Colonic mucosa (tissue), 4 donors: Measurements from ENCODE around the gene BIVM. TPM values are rescaled to one million over a fixed set of nuclear protein-coding genes. Genes with fewer than 3 reads are reported as not detected.

Experiments
- DNase-seq: peaks from one replicate; pipeline ENCODE4 v3.0.0-alpha.2; 2020
- H3K27ac ChIP-seq: fragments of 200-600 bp; one replicate; pipeline ENCODE4 v1.8.0; 2021
- H3K27me3 ChIP-seq: fragments of 200-600 bp; one replicate; pipeline ENCODE4 v1.8.0; 2021
- H3K36me3 ChIP-seq: fragments of 200-600 bp; one replicate; pipeline ENCODE4 v1.8.0; 2021
- H3K4me1 ChIP-seq: fragments of 200-600 bp; one replicate; pipeline ENCODE4 v1.8.0; 2021; ENCODE audit warnings: mild to moderate bottlenecking
- H3K4me3 ChIP-seq: fragments of 200-600 bp; one replicate; pipeline ENCODE4 v1.8.0; 2021
- H3K9ac ChIP-seq, 2 donors: one replicate each; pipeline ENCODE4 v1.7.0; 2013; ENCODE audit warnings: control low read depth in 2 of 2, low read depth in 2 of 2, low read length in 2 of 2
- H3K9me3 ChIP-seq: fragments of 200-600 bp; one replicate; pipeline ENCODE4 v1.8.0; 2021
- intact Hi-C: fragments of 100-400 bp; cut with DNase I; formaldehyde crosslinking; loops from one replicate; pipeline ENCODE4 v1.14.1; 2022
- total RNA-seq, 2 donors: library from RNA; stranded (reverse); fragmentation: NEBNext Ultra II Directional in 1 of 2; extraction: Animal tissue kit (Norgen Biotek cat#: 25700) in 1 of 2; gene quantifications; one replicate each; pipeline ENCODE4 v1.2.1, GENCODE V29; 2021
- TF ChIP-seq, protein P1 (sequence below): fragments of 200-600 bp; IDR thresholded peaks from one replicate; pipeline ENCODE4 v1.8.0; 2022; ENCODE audit warnings: antibody characterized with exemption, mild to moderate bottlenecking
- donor health status: healthy.
- donor health status: DM: no; HTN: no; CAD: no.
- donor health status: DM: no; HTN: no; CAD: no.

The BIVM gene
- total RNA-seq, 2 donors from 2014 or later = 11.8 to 15.5 TPM

DNA sequence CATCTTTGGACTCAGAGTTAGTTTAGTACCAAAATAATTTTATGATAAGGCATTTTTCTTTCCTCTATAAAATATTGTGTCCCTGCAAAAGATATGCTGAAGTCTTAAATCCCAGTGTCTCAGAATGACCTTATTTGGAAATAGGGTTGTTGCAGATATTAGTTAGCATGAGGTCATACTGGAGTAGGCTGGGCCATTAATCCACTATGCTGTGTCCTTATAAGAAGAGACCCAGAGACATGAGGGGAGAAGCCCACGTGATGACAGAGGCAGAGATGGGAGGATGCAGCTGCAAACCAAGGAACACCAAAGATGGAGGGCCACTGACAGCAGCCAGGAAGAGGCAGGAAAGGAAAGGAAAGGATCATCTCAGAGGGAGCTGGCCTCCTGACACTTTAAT is 6.5 kb upstream of the BIVM start:
- H3K9ac ChIP-seq = no peak overlapping the region
- no peaks in the 10 kb centered on the region for H3K27me3 ChIP-seq
- H3K4me3 ChIP-seq = no peak overlapping the region
- TF ChIP-seq, protein P1, sequence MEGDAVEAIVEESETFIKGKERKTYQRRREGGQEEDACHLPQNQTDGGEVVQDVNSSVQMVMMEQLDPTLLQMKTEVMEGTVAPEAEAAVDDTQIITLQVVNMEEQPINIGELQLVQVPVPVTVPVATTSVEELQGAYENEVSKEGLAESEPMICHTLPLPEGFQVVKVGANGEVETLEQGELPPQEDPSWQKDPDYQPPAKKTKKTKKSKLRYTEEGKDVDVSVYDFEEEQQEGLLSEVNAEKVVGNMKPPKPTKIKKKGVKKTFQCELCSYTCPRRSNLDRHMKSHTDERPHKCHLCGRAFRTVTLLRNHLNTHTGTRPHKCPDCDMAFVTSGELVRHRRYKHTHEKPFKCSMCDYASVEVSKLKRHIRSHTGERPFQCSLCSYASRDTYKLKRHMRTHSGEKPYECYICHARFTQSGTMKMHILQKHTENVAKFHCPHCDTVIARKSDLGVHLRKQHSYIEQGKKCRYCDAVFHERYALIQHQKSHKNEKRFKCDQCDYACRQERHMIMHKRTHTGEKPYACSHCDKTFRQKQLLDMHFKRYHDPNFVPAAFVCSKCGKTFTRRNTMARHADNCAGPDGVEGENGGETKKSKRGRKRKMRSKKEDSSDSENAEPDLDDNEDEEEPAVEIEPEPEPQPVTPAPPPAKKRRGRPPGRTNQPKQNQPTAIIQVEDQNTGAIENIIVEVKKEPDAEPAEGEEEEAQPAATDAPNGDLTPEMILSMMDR = no peak
- no peak overlapping the region for H3K27ac ChIP-seq
- DNase-seq = no peak
- H3K4me1 ChIP-seq = no peaks in the 10 kb centered on the region
- H3K9me3 ChIP-seq = no peaks in the 10 kb centered on the region
- no peaks in the 10 kb centered on the region for H3K36me3 ChIP-seq
- intact Hi-C loops = no loop called here

GRCh38 chr13:102793611-102794355 is 5.1 kb upstream of the BIVM start:
- intact Hi-C loops = no loop called here

DNA sequence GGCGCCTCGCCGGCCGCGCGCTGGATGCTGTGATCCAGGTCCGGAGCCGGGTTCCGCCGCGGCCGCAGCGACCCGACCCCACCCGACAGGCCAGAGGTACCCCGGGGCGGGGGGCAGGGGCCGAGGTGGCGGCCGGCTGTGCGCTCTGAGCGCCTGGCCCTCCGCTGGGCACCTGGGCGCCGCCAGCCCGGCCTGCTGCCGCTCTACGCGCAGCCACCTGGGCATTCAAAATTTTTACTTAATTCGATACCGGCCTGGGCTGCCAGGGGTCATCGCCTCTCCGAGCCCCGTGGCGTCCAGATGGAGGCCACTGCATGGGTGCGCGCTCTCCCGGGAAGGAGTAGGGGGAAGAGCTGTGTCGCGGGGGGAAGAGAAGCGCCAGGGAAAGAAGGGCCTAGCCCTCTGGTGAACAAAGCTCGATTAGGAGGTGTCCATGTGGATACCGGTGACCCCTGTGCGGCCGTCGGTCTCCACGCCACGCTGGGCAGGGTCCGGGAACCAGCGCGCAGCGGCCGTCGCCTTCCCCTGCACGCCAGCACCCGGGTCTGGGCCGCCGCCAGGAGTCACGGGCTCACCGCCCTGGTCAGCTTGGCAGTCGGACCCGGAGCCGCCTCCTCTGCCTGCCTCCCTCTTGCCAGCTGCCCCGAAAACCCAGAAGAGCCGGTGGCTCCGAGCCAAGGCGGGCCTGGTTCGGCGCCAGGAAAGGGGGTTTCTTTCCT is 666 bp downstream of the BIVM start:
- Histone ChIP-seq H3K9ac (peak overlapping the region; percentile 66 to 78), H3K27ac (peak overlapping the region; percentile 27), H3K27me3 (no peaks in the 10 kb centered on the region), H3K4me1 (no peaks in the 10 kb centered on the region), H3K36me3 (no peaks in the 10 kb centered on the region), H3K9me3 (no peaks in the 10 kb centered on the region), H3K4me3 (peak overlapping the region; percentile 67)
- no peak for DNase-seq
- intact Hi-C loops = loop anchor here (5.0 kb wide), 1 partner anchor 48 kb away; the partner anchor contains the start of gene ERCC5
- TF ChIP-seq, protein P1 = no peak

More at GRCh38 chr13:102793611-102794355, 5.1 kb upstream of the BIVM start:
- no peaks in the 10 kb centered on the region for H3K4me1 ChIP-seq
- no peak overlapping the region for H3K4me3 ChIP-seq
- H3K9ac ChIP-seq = no peak overlapping the region
- no peaks in the 10 kb centered on the region for H3K27me3 ChIP-seq
- TF ChIP-seq, protein P1 = no peak
- H3K9me3 ChIP-seq = no peaks in the 10 kb centered on the region
- H3K27ac ChIP-seq = no peak overlapping the region
- no peaks in the 10 kb centered on the region for H3K36me3 ChIP-seq
- DNase-seq = no peak

DNA sequence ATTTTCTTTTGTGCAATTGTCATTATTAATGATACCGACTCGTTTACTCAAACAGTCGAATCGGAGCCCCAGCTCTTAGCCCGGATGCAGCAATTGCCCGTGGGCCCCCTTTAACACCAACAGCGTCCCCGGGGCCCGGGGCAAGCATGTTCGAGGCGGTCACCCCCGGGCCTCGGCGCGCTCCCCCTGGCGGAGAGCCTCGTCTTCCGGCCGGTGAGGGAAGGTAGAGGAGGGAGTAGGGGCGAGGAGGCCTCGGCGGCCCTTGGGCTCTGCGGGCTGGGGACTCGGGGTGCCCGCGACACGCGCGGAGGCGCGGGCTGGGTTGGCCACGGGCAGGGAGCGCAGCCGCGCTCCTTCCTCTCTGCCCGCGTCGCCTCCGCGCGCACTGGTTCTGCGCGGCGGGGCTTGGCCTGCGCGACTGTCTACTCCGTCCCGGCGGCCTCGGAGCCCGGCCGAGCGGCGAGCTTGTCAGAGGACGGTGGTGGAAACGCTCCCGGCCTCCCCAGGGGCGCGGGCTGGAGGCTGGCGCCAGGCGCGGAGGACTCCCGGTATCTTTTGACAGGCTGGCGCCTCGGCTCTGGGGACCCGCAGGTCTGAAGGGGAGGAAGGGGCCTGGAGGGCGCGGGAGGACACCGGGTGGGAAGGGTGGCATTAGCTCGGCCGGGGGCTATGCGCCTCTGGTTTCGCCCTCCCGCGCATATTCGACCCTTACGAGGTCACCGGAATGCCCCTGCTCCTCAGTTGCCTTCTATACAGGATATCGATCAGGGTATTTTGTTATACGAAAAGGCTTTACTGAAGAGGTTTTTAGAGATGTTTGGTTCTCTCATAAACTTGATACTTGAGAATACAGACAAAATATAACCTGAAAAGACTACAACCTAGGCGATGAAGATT is 1.5 kb downstream of the BIVM start:
- no peaks in the 10 kb centered on the region for H3K9me3 ChIP-seq
- peak overlapping the region; percentile 66 to 78 for H3K9ac ChIP-seq
- peak; percentile 91 for DNase-seq
- H3K4me3 ChIP-seq = peak overlapping the region; percentile 67
- no peaks in the 10 kb centered on the region for H3K4me1 ChIP-seq
- peak overlapping the region; percentile 27 for H3K27ac ChIP-seq
- TF ChIP-seq, protein P1 = peak; percentile 67
- H3K36me3 ChIP-seq = no peaks in the 10 kb centered on the region
- no peaks in the 10 kb centered on the region for H3K27me3 ChIP-seq
- intact Hi-C loops = no loop called here

DNA sequence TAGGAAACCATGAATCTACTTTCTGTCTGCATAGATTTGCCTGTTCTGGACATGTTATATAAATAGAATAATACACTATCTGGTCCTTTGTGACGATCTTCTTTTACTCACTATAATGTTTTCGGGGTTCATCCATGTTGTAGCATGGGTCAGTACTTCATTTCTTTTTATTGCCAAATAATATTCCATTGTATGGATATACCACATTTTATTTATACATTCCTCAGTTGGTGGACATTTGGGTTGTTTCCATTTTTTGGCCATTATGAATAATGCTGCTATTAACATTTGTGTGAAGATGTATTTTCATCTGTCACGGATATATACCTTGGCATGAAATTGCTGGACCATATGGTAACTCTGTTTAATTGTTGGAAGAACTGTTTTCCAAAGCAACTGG is 6.8 kb downstream of the BIVM start:
- Histone ChIP-seq H3K27ac (no peak overlapping the region), H3K4me1 (no peaks in the 10 kb centered on the region), H3K9me3 (no peaks in the 10 kb centered on the region), H3K27me3 (no peaks in the 10 kb centered on the region), H3K9ac (no peak overlapping the region), H3K36me3 (no peaks in the 10 kb centered on the region), H3K4me3 (no peak overlapping the region)
- intact Hi-C loops = no loop called here
- TF ChIP-seq, protein P1 = no peak
- DNase-seq = no peak
